ENCODE measurements around the gene MBD3L2.

- no peak for TF ChIP-seq CTCF (IDR thresholded peaks at IDR 0.05; ENCODE audit: insufficient read depth, low read depth, low read length)
- TF ChIP-seq EZH2 (IDR thresholded peaks at IDR 0.05; ENCODE audit: insufficient read depth, low read length) = no peak
These were observed 14.8 kb downstream of the MBD3L2 start for GRCh38 chr19:7063764-7064418.
